Measurements from ENCODE around the gene TLE5.
"Not testable (repeated sequence)": the region's sequence is repeated elsewhere in the genome, so short reads cannot be mapped to it uniquely, and the experiment has no call there.

TLE5 gene

DNA sequence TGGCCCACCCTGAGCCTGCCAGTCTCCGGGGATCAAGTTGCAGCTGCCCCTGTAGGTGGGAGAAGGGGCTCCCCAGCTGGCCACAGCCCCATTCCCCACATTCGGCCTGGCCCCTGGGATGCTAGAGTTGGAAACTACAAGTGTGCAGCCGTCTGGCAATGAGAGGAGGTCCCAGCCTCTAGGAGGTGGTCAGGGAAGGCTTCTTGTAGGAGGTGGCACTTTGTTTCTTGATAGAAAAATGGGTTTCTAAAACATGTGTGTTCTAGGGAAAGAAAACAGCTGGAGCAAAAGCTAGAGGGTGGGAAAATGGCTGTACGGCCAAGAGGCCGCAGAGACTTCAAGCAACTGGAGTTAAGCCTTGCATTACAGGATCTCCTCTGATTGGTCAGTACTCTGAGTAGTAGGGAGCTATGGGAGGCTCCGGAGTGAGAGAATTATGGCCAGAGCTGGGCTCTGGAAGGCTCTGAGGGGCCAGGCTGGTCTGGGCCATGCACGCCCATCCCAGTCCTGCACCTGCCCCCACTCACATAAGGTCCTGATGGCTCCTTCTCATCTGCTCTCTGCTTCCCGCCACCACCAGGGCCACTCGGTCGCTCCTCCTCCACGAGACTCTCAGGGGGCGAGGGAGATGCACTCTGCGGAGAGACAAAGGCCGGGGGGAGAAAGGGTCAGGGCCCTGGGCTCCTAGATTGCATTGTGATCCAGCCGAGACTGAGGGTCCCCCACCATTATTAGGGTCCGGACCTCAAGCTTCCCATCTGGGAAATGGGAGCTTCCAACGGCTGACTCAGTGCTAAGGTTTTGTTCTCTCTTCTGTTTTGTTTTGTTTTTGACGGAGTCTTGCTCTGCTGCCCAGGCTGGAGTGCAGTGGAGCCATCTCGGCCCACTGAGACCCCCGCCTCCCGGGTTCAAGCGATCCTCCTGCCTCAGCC lies 46.9 kb downstream of the TLE5 start:
- H3K27ac ChIP-seq, result no peak overlapping the region
- ChIA-PET CTCF (no interaction called here), POLR2A (ENCODE audit: low non-redundant PET) (no interaction called here)
- TF ChIP-seq, protein P1, sequence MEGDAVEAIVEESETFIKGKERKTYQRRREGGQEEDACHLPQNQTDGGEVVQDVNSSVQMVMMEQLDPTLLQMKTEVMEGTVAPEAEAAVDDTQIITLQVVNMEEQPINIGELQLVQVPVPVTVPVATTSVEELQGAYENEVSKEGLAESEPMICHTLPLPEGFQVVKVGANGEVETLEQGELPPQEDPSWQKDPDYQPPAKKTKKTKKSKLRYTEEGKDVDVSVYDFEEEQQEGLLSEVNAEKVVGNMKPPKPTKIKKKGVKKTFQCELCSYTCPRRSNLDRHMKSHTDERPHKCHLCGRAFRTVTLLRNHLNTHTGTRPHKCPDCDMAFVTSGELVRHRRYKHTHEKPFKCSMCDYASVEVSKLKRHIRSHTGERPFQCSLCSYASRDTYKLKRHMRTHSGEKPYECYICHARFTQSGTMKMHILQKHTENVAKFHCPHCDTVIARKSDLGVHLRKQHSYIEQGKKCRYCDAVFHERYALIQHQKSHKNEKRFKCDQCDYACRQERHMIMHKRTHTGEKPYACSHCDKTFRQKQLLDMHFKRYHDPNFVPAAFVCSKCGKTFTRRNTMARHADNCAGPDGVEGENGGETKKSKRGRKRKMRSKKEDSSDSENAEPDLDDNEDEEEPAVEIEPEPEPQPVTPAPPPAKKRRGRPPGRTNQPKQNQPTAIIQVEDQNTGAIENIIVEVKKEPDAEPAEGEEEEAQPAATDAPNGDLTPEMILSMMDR (conservative IDR thresholded peaks at IDR 0.05; ENCODE audit: low read depth), result no peak
- no peak for DNase-seq (ENCODE audit: low spot score)

GRCh38 chr19:3014135-3014534 lies 48.2 kb downstream of the TLE5 start:
- H3K27ac ChIP-seq, result no peak overlapping the region
- ChIA-PET CTCF (no interaction called here), POLR2A (ENCODE audit: low non-redundant PET) (no interaction called here)
- no peak for DNase-seq (ENCODE audit: low spot score)
- TF ChIP-seq, protein P1 (conservative IDR thresholded peaks at IDR 0.05; ENCODE audit: low read depth), result no peak

GRCh38 chr19:3013263-3013725 lies 49.0 kb downstream of the TLE5 start:
- peak overlapping the region; percentile 8 for H3K27ac ChIP-seq
- TF ChIP-seq, protein P1 (conservative IDR thresholded peaks at IDR 0.05; ENCODE audit: low read depth), result no peak
- CTCF ChIA-PET, result no interaction called here
- POLR2A ChIA-PET (ENCODE audit: low non-redundant PET), result no interaction called here
- DNase-seq (ENCODE audit: low spot score), result no peak

DNA sequence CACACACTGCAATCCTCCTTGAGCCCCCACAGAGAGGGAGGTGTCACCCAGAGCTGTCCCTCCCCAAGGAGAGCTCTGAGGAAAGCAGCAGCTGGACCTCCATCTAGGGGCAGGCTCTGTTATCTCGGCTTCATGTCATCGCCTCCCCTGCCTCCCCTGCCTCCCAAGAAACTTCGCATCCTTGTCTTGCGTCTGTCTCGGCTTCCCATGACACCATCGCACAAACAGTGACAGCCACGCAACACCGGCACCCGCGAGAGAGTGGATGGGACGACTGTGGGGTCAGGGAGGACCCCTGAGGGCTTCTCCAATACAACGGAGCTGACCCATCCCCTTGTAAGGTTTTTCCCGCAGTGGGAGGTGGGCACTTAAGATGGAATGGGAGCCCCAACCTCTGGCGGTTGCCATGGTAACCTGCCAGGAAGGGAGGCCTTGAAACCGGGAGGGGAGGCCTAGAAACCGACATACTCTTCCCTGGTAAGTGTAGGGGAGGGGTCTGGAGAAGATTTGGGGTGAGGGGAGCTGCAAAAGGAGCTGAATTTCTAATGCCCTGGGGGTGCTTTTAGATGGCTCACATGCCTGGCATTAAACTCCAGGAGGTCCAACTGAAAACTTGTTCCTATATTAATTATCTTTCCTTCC lies 49.6 kb downstream of the TLE5 start:
- TF ChIP-seq, protein P1 (conservative IDR thresholded peaks at IDR 0.05; ENCODE audit: low read depth), result no peak
- CTCF ChIA-PET, result no interaction called here
- peak overlapping the region; percentile 40 for H3K27ac ChIP-seq
- DNase-seq (ENCODE audit: low spot score), result no peak
- POLR2A ChIA-PET (ENCODE audit: low non-redundant PET), result no interaction called here

DNA sequence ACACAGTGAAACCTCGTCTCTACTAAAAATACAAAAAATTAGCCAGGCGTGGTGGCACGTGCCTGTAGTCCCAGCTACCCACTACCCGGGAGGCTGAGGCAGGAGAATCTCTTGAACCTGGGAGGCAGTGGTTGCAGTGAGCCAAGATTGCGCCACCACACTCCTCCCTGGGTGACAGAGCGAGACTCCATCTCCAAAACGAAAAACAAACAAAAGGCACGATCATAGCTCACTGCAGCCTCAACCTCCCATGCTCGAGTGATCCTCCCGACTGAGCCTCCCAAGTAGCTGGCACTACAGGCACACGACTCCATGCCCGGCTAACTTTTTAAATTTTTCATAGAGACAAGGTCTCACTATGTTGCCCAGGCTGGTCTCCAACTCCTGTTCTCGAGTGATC lies 50.2 kb downstream of the TLE5 start:
- peak overlapping the region; percentile 40 for H3K27ac ChIP-seq
- CTCF ChIA-PET; POLR2A ChIA-PET (ENCODE audit: low non-redundant PET); DNase-seq (ENCODE audit: low spot score): not testable (repeated sequence)

DNA sequence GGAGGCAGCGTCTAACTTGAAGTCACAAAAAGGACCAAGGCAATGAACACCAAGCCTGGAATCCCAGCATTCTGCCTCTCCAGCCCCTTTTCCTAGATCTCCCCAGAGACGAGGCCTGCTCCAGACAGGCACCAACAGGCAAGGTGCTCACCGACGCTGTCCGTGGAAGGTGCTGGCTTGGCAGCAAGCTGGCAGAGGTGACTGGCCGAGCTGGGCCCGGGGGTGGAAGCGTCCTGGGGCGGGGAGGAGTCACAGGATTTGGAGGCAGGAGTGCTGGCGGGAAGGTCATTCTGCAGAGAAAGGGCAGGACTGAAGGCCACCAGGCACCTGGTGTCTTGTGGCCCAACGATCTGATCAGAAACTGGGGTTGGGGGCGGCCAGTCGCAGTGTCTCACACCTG lies 51.4 kb downstream of the TLE5 start:
- ChIA-PET POLR2A (ENCODE audit: low non-redundant PET) (no interaction called here), CTCF (no interaction called here)
- TF ChIP-seq, protein P1 (conservative IDR thresholded peaks at IDR 0.05; ENCODE audit: low read depth), result no peak
- H3K27ac ChIP-seq, result peak overlapping the region; percentile 14; the same call in 1 of the 2 replicates
- no peak for DNase-seq (ENCODE audit: low spot score)

DNA sequence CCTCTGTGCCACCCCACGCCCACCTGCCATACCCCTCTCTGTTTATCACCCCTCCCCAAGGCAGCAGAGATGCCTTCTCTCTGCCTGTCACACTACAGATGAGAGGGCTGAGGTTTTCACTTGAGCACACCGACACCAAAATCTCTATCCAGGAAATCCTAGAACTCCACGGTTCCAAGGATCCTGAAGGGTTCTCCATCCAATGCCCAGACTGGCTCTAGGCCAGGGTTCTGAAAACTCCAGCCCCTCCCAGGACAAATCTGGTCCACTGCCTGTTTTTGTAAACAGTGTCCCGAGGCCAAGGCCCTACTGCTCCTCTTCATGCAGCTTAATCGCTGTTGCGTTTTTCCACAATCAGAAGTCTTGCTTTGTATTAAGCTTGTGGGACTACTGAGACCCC lies 53.3 kb downstream of the TLE5 start:
- POLR2A ChIA-PET (ENCODE audit: low non-redundant PET), result no interaction called here

More for the DNA sequence above, 53.3 kb downstream of the TLE5 start:
- DNase-seq (ENCODE audit: low spot score), result no peak
- H3K27ac ChIP-seq, result peak overlapping the region; percentile 13; the same call in 1 of the 2 replicates
- TF ChIP-seq, protein P1 (conservative IDR thresholded peaks at IDR 0.05; ENCODE audit: low read depth), result no peak
- CTCF ChIA-PET, result interaction anchor here (0.6 kb wide), 1 partner anchor 199 kb away, joined by 5 read pairs; no protein-coding TSS in a partner anchor
